Hematopoietic multipotent progenitor cell treated with erythropoietin and hydrocortisone succinate and interleukin-3 and kit ligand, for 6 days (in vitro differentiated cells): ENCODE measurements around the gene KCNH8.
"Not testable (repeated sequence)": the region's sequence is repeated elsewhere in the genome, so short reads cannot be mapped to it uniquely, and the experiment has no call there.

Experiments
- DNase-seq: peaks from one replicate; pipeline ENCODE4 v3.0.0-alpha.2; 2015

Gene KCNH8

DNA sequence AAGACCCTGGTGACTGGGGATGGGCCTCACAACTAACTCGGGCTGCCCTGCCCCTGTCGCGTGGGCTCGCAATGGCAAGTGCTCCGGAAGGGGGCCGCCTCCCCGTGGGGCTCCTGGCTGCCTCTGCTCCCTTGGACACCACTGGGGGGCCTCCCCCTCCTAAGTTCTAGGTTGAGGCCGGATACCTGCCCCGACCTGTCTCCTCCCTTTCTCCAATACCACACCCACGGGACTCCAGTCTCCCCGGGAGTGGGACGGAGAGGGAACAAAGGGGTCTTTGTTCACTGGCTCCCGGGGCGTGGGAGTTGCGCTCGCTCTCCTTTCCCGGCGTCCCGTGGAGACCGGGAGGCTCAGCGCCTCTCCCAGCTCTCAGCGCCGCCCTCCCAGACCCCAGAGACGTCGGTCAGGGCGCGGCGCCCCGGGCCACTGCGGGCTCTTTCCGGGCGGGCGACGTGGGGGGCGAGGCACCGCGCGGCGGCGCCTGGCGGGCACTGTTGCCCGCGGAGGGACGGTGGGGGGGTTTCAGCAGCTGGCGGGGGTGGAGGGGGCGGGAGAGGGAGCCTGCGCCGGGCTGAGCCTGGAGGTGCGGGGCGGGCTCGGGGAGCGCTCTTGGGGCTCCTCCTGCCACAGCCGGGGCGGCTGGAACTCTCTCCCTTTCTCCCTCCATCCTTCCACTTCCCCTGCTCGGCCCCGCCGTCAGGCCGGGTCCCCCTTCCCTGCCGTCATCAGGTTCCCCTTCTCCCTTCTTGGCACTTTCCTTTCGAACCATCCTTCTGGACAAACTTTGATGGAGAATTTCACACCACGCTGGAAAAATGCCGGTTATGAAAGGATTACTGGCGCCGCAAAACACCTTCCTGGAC is at the start of gene KCNH8:
TSS of gene KCNH8 (plus strand) at position 606 of the 863 bp plus-strand sequence. CDS start at position 816, 210 bp downstream.
- DNase-seq, result peak; percentile 4

DNA sequence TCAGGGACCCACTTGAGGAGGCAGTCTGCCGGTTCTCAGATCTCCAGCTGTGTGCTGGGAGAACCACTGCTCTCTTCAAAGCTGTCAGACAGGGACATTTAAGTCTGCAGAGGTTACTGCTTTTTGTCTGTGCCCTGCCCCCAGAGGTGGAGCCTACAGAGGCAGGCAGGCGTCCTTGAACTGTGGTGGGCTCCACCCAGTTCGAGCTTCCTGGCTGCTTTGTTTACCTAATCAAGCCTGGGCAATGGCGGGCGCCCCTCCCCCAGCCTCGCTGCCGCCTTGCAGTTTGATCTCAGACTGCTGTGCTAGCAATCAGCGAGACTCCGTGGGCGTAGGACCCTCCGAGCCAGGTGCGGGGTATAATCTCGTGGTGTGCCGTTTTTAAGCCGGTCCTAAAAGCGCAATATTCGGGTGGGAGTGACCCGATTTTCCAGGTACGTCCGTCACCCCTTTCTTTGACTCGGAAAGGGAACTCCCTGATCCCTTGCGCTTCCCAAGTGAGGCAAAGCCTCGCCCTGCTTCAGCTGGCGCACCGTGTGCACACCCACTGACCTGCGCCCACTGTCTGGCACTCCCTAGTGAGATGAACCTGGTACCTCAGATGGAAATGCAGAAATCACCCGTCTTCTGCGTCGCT is 45.5 kb upstream of the KCNH8 start:
- not testable (repeated sequence) for DNase-seq

DNA sequence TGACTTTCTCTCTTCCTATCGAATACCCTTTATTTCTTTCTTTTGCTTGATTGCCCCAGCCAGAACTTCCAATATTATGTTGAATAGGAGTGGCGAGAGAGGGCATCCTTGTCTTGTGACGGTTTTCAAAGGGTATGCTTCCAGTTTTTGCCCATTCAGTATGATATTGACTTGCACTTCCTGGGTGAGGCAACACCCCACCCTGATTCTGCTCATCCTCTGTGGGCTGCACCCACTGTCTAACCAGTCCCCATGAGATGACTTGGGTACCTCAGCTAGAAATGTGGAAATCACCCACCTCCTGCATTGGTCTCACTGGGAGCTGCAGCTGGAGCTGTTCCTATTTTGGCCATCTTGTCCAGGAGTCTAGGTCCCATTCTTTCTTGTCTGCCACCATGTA is 44.8 kb upstream of the KCNH8 start:
- no peak for DNase-seq

DNA sequence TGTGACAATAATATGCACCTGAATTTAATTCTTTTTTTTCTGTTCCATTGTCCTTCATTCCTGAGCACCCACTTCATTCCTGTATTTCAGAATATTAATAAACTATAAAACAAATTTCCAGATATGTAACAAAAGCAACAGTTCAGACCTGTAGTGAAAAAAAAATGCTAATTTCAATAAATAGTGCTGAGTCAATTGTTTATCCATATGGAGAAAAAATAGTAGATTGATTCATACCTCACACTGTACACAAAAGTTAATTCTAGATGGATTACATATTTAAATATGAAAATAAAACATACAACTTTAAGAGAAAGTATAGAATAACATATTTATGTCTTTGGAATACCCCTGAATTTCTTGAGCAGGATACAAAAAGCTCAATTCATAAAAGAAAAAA is 43.9 kb upstream of the KCNH8 start:
- no peak for DNase-seq

DNA sequence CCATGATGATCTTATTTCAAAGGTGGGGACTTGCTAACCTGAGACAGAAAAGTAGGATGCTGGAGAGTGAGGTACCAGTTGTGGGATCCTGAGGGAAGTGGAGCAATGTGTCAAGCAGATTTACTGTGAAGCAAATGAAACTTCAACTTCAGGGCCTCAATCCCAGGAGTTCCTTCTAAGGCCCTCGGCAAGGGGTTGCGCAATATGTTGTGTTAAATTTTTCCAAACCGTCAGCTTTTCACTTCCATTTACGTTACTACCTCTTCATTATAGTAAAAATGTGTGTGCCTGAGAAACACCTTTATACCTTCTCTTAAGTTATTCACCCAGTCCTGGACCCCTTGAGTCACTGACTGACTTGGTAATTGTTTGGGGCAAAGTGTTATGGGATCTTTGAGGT is 42.5 kb upstream of the KCNH8 start:
- no peak for DNase-seq

- no peak for DNase-seq
Measured at GRCh38 chr3:19106307-19106706, 42.0 kb upstream of the KCNH8 start.

DNA sequence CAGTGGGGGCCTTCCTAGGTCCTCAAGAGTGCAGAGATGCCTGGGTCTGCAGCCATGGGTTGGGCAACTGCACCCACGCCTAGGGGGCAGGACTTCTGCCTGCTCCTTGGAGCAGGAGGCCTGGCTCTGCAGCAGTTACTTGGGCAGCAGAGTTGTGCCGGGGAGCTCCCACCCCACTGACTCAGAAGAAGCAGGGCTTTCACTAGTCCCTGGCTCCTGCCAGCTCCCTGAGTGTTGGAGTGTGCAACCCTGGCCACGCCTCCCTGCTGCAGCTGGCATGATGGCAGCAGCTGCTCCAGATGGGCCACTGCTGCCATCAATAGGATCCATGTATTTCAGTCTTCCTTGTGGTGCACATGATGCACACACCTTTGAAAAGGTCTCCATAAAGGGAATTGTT is 40.6 kb upstream of the KCNH8 start:
- DNase-seq, result no peak

DNA sequence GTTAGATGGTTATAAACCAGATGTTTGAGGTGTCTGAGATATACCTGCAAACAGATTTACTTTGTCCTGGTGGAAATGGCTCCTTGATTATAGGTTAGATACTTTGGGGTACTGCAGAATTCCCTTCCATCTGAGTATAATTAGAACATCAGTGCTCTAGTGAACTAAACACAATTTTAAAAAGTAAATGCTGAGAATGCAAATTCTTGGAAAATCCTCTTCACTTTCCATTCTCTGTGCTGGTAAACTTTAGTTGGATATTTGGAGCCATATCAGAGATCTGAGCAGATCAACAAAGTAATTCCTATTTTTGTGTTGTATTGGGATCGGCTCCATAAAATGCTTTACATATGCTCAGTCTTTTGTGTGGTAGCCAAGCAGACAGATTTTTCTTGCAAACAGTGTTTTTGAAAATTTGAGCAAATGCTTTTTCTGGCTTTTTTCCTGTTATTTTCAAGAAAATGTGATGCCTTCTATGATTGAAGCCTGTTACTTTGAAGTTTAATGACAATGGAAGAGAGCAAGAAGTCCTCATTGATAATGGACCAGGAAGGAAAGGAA is 37.9 kb upstream of the KCNH8 start:
- no peak for DNase-seq

GRCh38 chr3:19114461-19114860 is 33.8 kb upstream of the KCNH8 start:
- DNase-seq, result no peak

DNA sequence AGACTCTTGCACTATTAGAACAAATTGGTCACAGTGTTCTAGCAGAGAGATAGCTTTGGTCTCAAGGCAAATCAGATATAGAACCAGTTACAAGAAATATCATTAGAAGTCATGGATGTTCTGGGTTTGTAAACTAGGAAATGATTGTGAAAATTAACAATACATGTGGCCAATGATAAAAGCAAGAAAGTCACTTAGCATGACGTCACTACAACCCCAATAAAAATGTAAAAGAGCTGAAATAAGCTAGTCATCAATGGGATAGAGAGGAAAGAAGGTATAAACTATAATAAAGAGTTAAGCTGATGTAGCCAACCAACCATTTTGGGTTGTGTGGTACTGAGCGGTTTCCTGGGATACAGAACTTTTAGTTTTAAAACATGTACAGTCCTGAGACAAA is 32.1 kb upstream of the KCNH8 start:
- no peak for DNase-seq

DNA sequence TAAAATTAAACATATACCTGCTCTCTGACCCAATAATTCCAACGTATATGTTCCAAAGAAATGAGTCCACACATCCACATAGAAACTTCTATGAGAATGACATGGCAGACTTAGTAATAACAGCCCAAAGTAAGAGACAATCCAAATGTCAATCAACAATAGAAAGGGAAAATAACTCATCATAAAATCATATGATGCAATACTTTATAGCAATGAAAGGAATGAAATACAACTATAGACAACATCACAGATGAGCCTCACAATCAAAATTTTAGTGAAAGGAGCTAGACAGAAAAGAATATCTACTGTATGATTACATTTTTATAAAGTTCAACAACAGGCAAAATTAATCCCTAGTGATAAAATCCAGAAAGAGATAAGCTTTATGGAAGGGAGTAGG is 23.6 kb upstream of the KCNH8 start:
- no peak for DNase-seq

DNA sequence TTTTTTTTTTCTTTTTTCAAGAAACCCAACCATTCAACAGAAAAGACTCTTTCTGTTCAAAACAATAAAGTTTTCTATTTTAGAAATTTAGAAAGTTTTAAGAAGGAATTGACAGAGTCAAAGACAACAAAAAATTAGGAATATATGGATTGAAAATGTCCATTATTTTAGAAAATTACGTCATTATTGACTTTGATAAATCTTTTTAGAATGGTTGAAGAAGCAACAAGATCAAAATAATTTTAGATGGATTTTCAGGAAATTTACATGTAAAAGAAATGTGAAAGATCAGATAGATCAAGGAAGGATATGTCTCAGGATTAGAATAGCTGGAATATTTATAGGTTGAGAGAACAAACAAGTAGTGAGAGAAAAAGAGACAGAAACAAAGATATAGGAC is 8.4 kb upstream of the KCNH8 start:
- DNase-seq, result no peak

DNA sequence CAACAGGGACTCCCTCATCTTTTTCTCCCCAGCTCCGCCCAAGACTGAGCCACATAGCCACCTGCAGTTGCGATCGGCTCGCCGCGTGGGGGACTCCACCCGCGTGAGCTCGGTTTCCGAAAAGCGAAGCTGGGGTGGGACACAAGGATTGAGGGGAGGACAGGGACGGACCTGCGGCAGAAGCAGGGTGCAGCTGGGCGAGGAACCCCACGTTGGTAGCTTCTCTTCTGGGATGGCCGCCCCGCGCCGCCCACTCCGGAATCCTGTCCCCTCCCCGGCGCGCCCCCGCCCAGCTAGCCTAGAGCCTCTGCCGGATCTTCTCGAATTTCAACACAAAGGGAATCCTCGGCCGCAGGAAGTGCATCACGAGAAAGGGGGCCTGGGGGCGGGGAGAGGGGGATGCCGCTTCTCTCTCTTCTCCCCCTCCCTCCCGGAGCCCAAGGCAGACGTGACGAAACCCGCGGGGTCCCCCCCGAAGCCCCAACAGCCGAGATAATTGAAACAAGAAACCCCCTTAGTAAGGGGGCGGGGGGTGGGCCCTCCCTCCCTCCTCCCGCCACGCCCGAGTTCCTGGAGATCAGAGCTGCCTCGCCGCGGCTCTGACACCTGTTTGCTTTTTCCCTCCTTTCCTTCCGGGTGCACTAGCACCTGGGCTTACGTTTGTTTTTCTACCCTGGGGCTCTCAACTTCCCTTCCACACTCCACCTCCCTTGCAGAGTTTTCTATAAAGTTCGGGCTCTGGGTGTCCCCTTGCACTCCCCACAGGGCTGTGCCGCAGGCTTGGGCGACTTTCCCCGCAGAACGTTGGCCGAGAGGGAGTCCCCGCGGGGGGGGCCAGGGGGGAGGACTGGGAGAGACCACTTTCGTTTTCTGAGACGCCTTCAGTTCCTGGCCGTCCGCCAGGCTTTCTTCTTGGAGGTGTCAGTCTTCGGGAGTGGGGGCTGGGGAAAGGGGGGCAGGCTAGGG is 1.3 kb upstream of the KCNH8 start:
- peak; percentile 69 for DNase-seq

DNA sequence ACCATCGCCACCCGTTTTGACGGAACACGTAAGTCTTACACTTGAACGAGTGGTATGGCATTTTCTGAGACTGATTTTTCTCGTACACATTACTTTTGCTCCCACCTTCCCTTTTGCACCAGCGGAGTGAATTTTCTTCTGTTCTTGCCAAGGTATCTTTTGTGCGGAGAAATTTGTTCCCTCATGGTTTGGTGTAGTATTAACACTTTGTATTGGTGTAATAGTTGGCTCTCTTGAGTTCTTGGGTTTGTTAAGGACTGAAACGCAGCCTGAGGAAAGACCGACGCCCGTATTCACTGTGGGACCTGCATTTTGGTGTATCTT is 420 bp downstream of the KCNH8 start:
- DNase-seq, result no peak

- DNase-seq, result peak; percentile 82
Measured at GRCh38 chr3:19149368-19149767, 1.1 kb downstream of the KCNH8 start.

DNA sequence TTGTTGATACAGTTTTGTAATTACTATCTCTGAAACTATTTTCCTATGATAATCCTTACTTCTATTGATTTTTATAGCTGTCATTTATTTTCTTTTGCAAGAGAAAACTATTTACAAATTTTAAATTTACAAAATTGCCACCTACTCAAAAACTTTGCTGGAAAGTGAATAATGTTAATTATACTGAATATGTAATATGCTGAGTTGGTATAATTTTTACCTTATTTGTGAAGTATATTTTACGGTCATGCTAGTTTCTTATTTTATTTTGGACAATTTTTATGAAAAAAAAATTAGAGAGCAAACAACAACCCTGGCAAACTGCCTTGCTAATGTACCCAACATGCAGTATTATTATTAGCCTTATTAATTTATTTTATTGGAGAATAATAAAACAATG is 2.9 kb downstream of the KCNH8 start:
- no peak for DNase-seq

DNA sequence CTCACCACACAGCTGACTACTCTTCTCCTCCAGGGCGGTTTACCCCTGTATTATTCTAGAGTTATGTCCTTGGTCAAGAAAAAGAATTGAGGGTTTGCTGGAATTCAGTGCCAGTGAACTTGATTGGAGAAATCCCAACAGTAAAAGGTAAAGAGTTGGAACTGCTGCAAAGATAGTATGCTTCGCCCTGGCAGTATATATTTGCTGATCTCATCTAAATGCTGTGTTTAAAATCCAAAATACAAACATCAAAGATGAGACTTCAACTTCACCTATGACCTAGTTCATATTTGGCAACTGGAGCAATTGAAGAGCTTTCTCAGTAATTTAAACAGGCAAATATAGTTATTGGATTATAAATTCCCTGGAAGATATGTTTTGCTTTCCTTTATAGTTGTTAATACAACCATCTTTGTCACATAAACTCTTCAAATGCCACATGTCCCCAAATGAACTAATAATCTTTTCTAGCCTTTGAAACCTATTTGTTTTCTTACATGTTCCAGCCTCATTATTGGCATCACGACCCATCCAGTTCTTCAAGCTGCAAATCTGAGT is 6.5 kb downstream of the KCNH8 start:
- DNase-seq, result no peak

- no peak for DNase-seq
Measured at GRCh38 chr3:19155375-19155774, 7.1 kb downstream of the KCNH8 start.

DNA sequence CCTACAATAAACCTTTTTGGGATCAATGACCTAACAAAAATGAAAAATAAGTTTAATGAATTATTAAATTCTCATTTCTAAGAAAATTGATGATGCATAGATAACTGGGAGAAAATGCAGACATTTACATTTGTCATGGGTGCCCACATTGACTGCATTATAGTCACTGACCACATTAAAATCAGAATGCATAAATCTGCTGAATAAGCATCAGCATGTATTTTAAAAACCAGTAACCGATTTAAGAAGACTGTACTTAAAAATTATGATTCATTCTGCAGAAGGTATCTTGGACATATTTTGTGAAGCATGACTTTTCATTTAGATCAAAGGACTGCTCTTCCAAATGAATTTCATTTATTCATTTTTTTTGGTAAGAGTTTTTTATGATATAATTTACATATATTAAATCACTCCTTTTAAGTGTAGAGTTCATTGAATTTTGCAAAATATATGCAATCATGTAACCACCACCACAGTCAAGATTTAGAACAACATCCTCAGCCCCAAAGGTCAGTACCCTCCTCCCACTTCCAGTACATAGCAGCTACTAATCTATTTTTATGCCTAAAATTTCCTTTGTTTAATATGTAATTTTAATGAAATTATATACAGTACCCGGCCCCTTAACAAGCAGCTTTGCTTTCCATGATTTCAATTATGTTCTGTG is 11.8 kb downstream of the KCNH8 start:
- no peak for DNase-seq

- no peak for DNase-seq
Measured at GRCh38 chr3:19165654-19166053, 17.3 kb downstream of the KCNH8 start.

- no peak for DNase-seq
Measured at GRCh38 chr3:19171794-19172193, 23.5 kb downstream of the KCNH8 start.

DNA sequence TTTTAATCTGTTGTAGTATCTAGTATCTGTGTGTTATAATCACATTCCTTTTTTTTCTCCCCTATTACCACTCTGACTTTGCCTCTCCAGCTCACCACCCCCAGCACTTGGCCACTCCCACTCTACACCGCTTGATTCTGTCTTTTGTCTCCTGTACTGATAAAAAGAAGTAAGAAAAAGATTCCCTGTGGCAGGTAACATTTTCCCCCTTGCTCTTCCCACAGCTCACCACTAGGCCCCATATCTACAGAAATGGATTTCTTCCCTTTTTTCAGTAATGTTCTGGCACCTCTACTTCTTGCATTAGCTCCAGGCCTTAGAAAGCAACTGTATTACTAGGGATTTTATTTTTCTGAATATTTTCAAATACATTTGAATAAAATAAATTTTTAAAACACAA is 25.6 kb downstream of the KCNH8 start:
- no peak for DNase-seq
